Measurements from ENCODE around the gene TAB2. TPM values are rescaled to one million over a fixed set of nuclear protein-coding genes. Genes with fewer than 3 reads are reported as not detected.

TAB2 gene
- total RNA-seq, 1 donor from 2014 or later, result 60.9 TPM

DNA sequence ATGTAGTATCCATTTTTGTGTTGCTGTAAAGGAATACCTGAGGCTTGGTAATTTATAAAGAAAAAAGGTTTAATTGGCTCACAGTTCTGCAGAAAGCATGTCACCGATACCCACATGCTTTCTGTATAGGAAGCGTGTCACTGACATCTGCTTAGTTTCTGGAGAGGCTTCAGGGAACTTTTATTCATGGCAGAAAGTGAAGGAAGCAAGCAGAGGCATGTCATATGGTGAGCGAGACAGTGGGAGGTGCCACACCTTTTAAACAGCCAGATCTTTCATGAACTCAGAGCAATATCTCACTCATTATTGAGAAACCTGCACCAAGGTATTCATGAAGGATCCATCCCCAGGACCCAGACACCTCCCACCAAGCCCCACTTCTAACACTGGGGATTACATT lies 86.0 kb downstream of the TAB2 start:
- H3K4me3 ChIP-seq, result no peak overlapping the region
- TF ChIP-seq, protein P1, sequence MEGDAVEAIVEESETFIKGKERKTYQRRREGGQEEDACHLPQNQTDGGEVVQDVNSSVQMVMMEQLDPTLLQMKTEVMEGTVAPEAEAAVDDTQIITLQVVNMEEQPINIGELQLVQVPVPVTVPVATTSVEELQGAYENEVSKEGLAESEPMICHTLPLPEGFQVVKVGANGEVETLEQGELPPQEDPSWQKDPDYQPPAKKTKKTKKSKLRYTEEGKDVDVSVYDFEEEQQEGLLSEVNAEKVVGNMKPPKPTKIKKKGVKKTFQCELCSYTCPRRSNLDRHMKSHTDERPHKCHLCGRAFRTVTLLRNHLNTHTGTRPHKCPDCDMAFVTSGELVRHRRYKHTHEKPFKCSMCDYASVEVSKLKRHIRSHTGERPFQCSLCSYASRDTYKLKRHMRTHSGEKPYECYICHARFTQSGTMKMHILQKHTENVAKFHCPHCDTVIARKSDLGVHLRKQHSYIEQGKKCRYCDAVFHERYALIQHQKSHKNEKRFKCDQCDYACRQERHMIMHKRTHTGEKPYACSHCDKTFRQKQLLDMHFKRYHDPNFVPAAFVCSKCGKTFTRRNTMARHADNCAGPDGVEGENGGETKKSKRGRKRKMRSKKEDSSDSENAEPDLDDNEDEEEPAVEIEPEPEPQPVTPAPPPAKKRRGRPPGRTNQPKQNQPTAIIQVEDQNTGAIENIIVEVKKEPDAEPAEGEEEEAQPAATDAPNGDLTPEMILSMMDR (IDR thresholded peaks at IDR 0.05), result no peak
- no peak for ATAC-seq
- no peak for DNase-seq
- H3K27ac ChIP-seq, result no peak overlapping the region
- H3K9me3 ChIP-seq, result no peaks in the 10 kb centered on the region
- H3K27me3 ChIP-seq (ENCODE audit: low read depth), result no peaks in the 10 kb centered on the region
- H3K36me3 ChIP-seq, result peaks cover 38% of the 10 kb centered on the region
- intact Hi-C loops (cut with DNase I), result no loop called here
- H3K4me1 ChIP-seq, result no peaks in the 10 kb centered on the region

DNA sequence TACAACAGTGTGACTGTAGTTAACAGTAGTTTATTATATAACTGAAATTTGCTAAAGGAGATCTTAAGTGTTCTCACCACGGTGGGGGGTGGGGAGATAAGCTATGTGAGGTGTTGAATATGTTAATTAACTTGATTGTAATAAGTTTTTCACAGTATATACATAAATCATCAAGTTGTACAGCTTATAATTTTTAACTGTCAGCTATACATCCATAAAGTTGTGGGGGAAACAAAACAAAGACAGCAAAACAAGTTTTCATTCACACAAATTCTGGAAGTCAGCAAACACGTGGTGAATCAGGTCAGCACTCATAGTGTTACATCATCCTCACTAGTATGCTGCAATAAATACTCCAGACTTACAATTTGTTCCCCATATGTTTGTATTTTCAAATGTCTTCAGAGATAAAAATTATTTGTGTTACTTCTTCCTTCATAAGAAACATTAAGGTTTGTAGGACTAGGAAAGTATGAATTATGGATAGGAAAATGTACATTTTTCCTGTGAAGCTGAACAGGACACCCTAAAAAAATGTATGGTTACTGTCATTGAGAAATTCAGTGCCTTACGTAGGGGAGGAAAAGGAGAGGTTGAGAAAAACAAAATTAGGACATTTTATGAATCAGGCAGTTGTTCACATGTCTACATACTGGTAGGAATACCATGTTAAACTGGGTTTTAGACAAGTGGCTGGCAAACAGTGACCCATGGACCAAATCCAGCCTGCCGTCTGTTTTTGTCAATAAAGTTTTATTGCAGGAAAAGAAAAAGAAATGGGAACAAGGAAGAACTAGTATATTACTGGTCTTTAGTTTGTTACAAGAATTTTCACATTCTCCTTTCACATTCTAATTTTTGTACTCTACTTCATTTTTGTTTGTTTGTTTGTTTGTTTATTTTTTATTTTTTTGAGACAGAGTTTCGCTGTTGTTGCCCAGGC lies 88.6 kb downstream of the TAB2 start:
- H3K27ac ChIP-seq, result no peak overlapping the region
- intact Hi-C loops (cut with DNase I), result no loop called here
- H3K27me3 ChIP-seq (ENCODE audit: low read depth), result no peaks in the 10 kb centered on the region
- H3K9me3 ChIP-seq, result no peaks in the 10 kb centered on the region
- no peaks in the 10 kb centered on the region for H3K4me1 ChIP-seq
- TF ChIP-seq, protein P1 (IDR thresholded peaks at IDR 0.05), result no peak
- DNase-seq (no peak), ATAC-seq (peak; percentile 50 to 70)
- no peak overlapping the region for H3K4me3 ChIP-seq
- peaks cover 32% of the 10 kb centered on the region for H3K36me3 ChIP-seq

DNA sequence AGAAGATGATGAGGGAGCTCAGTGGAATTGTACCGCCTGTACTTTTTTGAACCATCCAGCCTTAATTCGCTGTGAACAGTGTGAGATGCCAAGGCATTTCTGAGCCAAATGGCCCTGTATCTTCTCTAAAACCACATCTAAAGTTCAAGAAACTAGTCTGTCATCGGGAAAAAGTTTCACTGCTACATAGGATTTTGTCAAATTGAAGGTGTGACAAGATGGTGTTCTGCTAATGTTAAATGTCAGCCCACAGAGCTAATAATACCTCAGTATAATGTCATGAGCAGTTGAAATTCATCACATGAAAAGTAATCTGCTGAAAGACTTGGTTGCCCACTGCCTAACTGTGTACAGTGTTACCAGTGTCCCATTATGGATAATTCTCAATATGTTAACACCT lies 92.1 kb downstream of the TAB2 start:
- TF ChIP-seq, protein P1 (IDR thresholded peaks at IDR 0.05), result no peak
- H3K27ac ChIP-seq, result no peak overlapping the region
- no peaks in the 10 kb centered on the region for H3K4me1 ChIP-seq
- peaks cover 26% of the 10 kb centered on the region for H3K36me3 ChIP-seq
- no peaks in the 10 kb centered on the region for H3K9me3 ChIP-seq
- intact Hi-C loops (cut with DNase I), result no loop called here
- DNase-seq (no peak), ATAC-seq (no peak)
- no peaks in the 10 kb centered on the region for H3K27me3 ChIP-seq (ENCODE audit: low read depth)
- no peak overlapping the region for H3K4me3 ChIP-seq

DNA sequence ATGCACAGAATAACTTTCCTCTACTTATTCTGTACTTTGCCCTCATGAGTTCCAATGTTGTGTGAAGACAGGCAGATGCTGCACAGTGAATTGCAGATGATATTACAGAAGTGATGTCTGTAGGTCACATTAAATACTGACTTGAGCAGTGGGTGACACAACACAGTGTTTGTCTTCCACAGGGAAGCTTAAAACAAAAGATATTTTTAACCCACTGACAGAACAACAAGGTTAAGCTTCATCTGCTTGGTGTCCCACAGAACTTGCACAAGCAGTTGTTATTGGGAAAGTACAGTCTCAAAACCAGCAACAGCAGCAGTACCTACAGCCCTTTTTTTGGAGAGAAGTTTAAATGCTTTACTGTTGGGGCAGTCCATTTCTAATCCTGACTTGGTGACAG lies 93.0 kb downstream of the TAB2 start:
- no peaks in the 10 kb centered on the region for H3K4me1 ChIP-seq
- no peak overlapping the region for H3K27ac ChIP-seq
- no peaks in the 10 kb centered on the region for H3K27me3 ChIP-seq (ENCODE audit: low read depth)
- H3K36me3 ChIP-seq, result peaks cover 26% of the 10 kb centered on the region
- DNase-seq, result no peak
- ATAC-seq, result no peak
- TF ChIP-seq, protein P1 (IDR thresholded peaks at IDR 0.05), result no peak
- H3K9me3 ChIP-seq, result no peaks in the 10 kb centered on the region
- intact Hi-C loops (cut with DNase I), result no loop called here
- no peak overlapping the region for H3K4me3 ChIP-seq

DNA sequence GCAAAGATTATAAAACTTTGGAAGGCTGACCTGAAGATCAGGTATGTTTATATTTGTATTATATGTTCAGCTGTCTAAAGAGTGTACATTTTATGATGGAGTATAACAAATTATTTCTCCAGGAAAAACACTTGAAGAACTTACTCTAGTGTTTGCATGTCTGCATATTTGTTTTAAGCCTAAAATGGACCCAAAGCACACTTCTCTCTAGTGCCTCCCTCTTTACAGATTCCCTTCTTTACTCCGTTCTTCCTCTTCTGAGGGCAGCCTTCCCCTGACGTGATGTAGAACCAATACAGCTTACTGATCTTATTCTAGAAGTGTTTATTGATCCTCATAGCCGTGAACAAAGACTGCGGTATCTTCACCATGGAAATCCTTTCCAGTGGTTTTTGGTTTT lies 96.5 kb downstream of the TAB2 start:
- ATAC-seq, result peak in 1 of 2 donors; percentile 84
- Histone ChIP-seq H3K27ac (no peak overlapping the region), H3K27me3 (ENCODE audit: low read depth) (no peaks in the 10 kb centered on the region), H3K9me3 (no peaks in the 10 kb centered on the region), H3K36me3 (peaks cover 18% of the 10 kb centered on the region), H3K4me1 (no peaks in the 10 kb centered on the region), H3K4me3 (no peak overlapping the region)
- DNase-seq, result no peak
- TF ChIP-seq, protein P1 (IDR thresholded peaks at IDR 0.05), result no peak
- intact Hi-C loops (cut with DNase I), result no loop called here
